T-helper 22 cell (primary cell): Measurements from ENCODE around the gene ATP9B.
"Not testable (repeated sequence)": the region's sequence is repeated elsewhere in the genome, so short reads cannot be mapped to it uniquely, and the experiment has no call there.

Source experiments
- DNase-seq: peaks from one replicate; pipeline ENCODE4 v3.0.0-alpha.2; 2020; ENCODE audit warnings: low read depth

Gene ATP9B

DNA sequence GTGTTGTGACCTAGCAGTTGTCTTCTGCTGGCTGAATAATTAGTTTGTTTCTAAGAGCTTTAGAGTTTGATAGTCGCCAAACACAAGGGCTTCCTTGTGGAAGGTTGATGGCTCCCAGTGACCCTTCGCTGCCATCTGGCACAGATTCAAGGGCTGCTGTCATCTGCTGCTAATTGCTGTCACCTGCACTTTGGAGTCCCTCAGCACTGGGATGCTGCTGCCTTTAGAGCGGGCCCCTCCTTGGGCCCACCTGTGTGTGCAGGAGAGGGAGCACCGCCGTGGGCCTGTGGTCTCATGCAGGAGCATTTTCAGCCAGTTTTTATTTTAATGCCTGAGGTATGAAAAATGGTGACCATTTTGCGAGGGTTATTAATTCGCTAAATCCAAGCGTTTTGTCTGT is 172.6 kb downstream of the ATP9B start:
- no peak for DNase-seq

GRCh38 chr18:79242246-79242645 is 173.1 kb downstream of the ATP9B start:
- DNase-seq, result no peak

DNA sequence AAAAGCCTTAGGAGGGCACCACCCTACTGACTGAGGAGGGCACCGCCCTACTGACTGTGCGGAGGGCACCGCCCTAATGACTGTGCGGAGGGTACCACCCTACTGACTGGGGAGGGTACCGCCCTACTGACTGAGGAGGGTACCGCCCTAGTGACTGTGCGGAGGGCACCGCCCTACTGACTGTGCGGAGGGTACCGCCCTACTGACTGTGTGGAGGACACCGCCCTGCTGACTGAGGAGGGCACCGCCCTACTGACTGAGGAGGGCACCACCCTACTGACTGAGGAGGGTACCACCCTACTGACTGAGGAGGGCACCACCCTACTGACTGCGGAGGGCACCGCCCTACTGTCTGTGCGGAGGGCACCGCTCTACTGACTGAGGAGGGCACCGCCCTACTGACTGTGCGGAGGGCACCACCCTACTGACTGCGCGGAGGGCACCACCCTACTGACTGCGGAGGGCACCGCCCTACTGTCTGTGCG is 176.4 kb downstream of the ATP9B start:
- DNase-seq, result peak; percentile 68

GRCh38 chr18:79246309-79247108 is 177.3 kb downstream of the ATP9B start:
- DNase-seq, result peak; percentile 73

DNA sequence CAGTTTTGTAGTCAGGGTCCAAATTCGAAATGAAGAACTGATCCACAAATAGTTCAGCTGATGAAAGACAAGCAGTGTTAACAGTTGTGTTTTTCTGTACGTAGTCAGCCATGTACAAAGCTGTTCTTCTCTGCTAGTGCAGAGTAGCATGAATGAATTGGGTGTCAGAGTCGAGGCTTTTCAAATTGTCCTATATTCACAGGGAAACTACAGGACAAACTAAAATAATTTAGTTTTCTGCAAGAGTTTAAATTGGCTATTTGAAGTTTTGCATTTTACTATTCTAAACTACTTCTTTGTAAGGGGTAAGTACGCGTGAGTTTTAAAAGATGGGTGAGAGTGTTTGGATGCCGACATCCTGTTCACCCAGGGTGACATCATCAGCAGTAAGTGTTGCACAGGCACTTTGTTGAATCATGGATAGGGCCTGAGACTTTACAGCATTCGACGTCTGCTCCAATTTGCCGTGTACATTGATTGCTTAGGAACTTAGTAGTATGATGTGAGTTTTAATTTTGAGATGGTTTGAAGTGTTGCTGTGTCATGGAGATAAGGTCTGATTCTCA is 179.4 kb downstream of the ATP9B start:
- DNase-seq, result no peak

DNA sequence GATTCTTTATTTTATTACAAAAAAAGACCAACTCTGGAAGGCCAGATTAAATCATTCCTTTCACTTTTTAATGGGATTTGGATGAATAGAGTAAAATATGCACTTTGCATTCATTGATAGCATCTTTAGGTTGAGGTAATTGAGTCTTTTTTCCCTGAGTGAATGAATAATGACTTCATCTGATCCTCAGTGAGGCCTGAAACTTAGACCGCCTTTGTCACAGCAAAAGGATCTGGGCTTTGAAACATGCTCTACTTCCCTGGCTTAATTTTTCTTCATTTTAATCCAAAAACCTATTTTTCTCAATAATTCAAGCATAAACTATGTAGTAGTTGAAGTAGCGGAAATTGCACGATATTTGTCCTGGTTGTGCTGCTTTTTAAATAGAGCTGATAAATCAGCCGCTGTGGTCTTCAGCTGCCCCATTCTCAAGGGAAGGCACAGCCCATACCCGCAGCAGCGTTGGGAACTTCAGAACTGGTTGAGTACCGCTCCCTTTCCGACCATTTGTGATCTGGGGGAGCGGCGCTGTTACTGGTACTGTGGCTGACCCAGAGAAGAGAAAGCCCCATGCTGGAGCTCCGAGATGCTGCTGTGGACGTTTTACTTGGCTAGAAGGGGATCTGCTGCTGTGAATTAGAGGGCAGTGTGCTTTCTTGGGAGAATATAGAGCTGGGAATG is 181.2 kb downstream of the ATP9B start:
- DNase-seq, result no peak

GRCh38 chr18:79251021-79251420 is 181.8 kb downstream of the ATP9B start:
- DNase-seq, result no peak

GRCh38 chr18:79252904-79253633 is 183.9 kb downstream of the ATP9B start:
- no peak for DNase-seq

GRCh38 chr18:79257480-79257879 is 188.3 kb downstream of the ATP9B start:
- no peak for DNase-seq

DNA sequence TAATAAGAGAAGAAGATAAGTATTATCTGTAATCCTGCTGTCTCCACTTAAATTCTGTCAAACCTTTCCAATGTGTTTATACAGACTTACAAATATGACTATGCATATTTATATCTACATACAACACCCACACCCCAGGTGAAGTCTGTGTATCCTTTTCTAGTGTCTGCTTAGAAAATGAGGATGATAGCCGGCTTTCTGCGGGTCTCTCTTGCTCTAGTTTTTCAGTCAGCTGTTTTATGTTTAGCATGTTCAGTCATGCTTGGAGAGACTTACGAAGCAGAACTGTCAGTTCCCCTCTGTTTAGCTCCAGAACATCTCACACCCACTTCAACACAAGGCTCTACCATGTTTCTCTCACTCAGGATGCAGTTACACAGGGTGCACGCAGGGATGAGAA is 189.3 kb downstream of the ATP9B start:
- DNase-seq, result no peak

GRCh38 chr18:79259218-79259617 is 190.0 kb downstream of the ATP9B start:
- DNase-seq, result no peak

GRCh38 chr18:79260023-79260422 is 190.8 kb downstream of the ATP9B start:
- DNase-seq, result no peak

GRCh38 chr18:79260510-79260909 is 191.3 kb downstream of the ATP9B start:
- DNase-seq, result no peak

- DNase-seq, result not testable (repeated sequence)
Measured at GRCh38 chr18:79265068-79265467, 195.9 kb downstream of the ATP9B start.

- DNase-seq, result not testable (repeated sequence)
Measured at GRCh38 chr18:79271812-79272211, 202.6 kb downstream of the ATP9B start.

DNA sequence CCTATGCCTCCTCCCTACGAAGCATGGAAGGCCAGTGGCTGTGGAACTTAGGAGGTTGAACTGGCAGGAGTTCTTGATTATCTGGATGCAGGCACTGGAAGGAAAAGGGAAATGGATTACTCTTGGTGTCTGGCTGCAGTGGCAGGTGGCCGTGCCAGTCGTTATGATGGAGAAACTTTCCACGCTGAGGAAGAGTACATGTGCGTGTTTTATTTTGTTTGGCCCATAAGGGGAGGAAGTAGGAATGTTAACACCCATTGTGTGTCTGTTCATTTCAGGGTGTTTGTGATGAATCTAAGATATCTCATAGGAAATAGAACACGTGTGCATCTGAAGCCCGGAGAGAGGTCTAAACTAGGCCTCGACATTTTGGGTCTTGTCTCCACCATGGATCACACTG is 203.7 kb downstream of the ATP9B start:
- no peak for DNase-seq

DNA sequence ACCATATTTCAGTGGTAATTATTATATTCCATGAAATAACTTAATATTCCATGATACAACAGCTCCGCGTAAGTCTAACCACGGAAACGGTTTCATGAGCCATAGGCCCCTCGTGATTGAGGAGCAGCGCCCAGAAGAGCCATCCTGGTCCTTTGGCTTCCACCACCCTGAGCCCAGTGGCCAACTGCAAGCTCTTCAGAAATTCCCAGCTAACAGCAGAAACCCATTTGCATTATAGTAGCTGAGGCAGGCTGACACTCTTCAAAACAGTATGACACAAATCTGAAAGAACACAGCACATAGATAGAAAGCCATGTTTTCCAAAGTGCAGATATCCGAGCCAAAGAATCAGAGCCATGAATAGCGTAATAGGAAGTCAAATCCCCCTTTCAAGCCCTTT is 205.6 kb downstream of the ATP9B start:
- DNase-seq, result no peak

- no peak for DNase-seq
Measured at GRCh38 chr18:79275461-79275860, 206.3 kb downstream of the ATP9B start.

GRCh38 chr18:79275992-79276391 is 206.8 kb downstream of the ATP9B start:
- no peak for DNase-seq

DNA sequence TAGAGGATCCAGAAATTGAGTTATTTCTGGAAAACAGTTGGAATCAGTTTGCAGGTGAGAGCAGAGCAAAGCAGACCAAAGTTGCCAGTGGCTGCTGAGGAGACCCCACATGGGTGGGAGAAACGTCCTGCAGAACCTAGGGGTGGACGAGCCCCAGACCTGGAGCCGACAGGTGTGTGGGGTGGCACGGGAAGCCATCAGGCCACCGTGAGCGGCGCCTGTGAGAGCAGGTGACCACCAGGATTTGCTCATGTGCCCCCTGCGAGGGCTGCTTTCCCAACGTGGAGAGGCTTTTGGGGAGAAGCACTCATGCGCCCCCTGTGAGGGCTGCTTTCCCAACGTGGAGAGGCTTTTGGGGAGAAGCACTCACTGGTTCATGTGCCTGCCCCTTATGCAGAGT is 209.7 kb downstream of the ATP9B start:
- DNase-seq, result no peak

- DNase-seq, result no peak
Measured at GRCh38 chr18:79283131-79283810, 214.1 kb downstream of the ATP9B start.

DNA sequence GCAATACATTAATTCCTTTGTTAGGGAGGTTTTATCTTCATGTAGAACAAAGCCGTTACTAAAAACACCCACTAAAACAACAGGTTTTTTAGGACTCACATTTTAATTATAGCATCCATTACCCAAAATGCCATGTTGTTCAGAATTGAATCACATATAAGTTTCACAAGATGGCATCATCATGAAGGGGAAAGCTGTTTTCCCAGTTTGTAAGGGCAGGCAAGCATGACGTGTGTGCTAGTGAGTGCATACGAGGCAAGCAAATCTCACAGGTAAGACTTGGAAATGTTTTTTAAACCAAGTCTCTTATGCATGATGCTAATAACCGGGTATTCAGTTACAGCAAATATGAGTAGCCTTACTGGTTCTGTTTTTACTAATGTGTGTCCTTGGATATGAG is 214.7 kb downstream of the ATP9B start:
- DNase-seq, result no peak
